ENCODE measurements around the gene DMC1. TPM values are rescaled to one million over a fixed set of nuclear protein-coding genes. Genes with fewer than 3 reads are reported as not detected.
A peak's percentile ranks its signal among the peaks of the same experiment; 100 is the strongest.

The DMC1 gene
- total RNA-seq, 2 experiments from 2014 or later: 12.3 to 12.5 TPM

- ChIA-PET CTCF (interaction anchor here (0.6 to 1.3 kb wide), 3 partner anchors 10 to 502 kb away, joined by 3 to 4 read pairs (median 3); no protein-coding TSS in a partner anchor), POLR2A (no interaction called here)
- H3K4me3 Mint-ChIP-seq: no peak overlapping the region
- H3K9me3 Mint-ChIP-seq: no peaks in the 10 kb centered on the region
- H3K36me3 Mint-ChIP-seq (ENCODE audit: low read depth): peaks cover 6% of the 10 kb centered on the region
- DNase-seq: no peak
- no peaks in the 10 kb centered on the region for H3K4me1 Mint-ChIP-seq
- no peak overlapping the region for H3K27ac Mint-ChIP-seq
- H3K27me3 Mint-ChIP-seq: no peaks in the 10 kb centered on the region
Measured at GRCh38 chr22:38554281-38554680, 15.7 kb downstream of the DMC1 start.

- ChIA-PET POLR2A (no interaction called here), CTCF (no interaction called here)
- Mint-ChIP-seq H3K4me1 (no peaks in the 10 kb centered on the region), H3K36me3 (ENCODE audit: low read depth) (peaks cover 11% of the 10 kb centered on the region), H3K27ac (no peak overlapping the region), H3K9me3 (peaks cover 4% of the 10 kb centered on the region), H3K4me3 (no peak overlapping the region), H3K27me3 (no peaks in the 10 kb centered on the region)
- DNase-seq: no peak
Measured at GRCh38 chr22:38549101-38549894, 20.7 kb downstream of the DMC1 start.

- DNase-seq: no peak
- ChIA-PET POLR2A (no interaction called here), CTCF (interaction anchor here (1.3 kb wide), 1 partner anchor 12 kb away, joined by 3 read pairs; no protein-coding TSS in a partner anchor)
- Mint-ChIP-seq H3K9me3 (peaks cover 13% of the 10 kb centered on the region), H3K4me3 (no peak overlapping the region), H3K27me3 (no peaks in the 10 kb centered on the region), H3K4me1 (no peaks in the 10 kb centered on the region), H3K27ac (no peak overlapping the region), H3K36me3 (ENCODE audit: low read depth) (peaks cover 23% of the 10 kb centered on the region)
Measured at GRCh38 chr22:38540701-38541100, 29.3 kb downstream of the DMC1 start.

- CTCF ChIA-PET: no interaction called here
- POLR2A ChIA-PET: interaction anchor here (0.6 to 0.7 kb wide), 2 partner anchors 11 to 18 kb away, joined by 3 to 6 read pairs; no protein-coding TSS in a partner anchor
- Mint-ChIP-seq H3K4me3 (peak overlapping the region; percentile 28), H3K27ac (peak overlapping the region; percentile 87), H3K4me1 (peaks cover 18% of the 10 kb centered on the region), H3K9me3 (no peaks in the 10 kb centered on the region), H3K27me3 (no peaks in the 10 kb centered on the region), H3K36me3 (ENCODE audit: low read depth) (peaks cover 10% of the 10 kb centered on the region)
- no peak for DNase-seq
Measured at GRCh38 chr22:38531251-38531938, 38.6 kb downstream of the DMC1 start.

- no peaks in the 10 kb centered on the region for H3K9me3 Mint-ChIP-seq
- H3K27ac Mint-ChIP-seq: no peak overlapping the region
- no peak for DNase-seq
- H3K4me1 Mint-ChIP-seq: peaks cover 2% of the 10 kb centered on the region
- ChIA-PET POLR2A (no interaction called here), CTCF (no interaction called here)
- no peak overlapping the region for H3K4me3 Mint-ChIP-seq
- no peaks in the 10 kb centered on the region for H3K27me3 Mint-ChIP-seq
- no peaks in the 10 kb centered on the region for H3K36me3 Mint-ChIP-seq (ENCODE audit: low read depth)
Measured at GRCh38 chr22:38524429-38524828, 45.6 kb downstream of the DMC1 start.

GRCh38 chr22:38523479-38523878, 46.5 kb downstream of the DMC1 start:
- H3K4me3 Mint-ChIP-seq: no peak overlapping the region
- peaks cover 2% of the 10 kb centered on the region for H3K4me1 Mint-ChIP-seq
- H3K27me3 Mint-ChIP-seq: no peaks in the 10 kb centered on the region
- no peaks in the 10 kb centered on the region for H3K36me3 Mint-ChIP-seq (ENCODE audit: low read depth)
- CTCF ChIA-PET: interaction anchor here (1.1 to 1.2 kb wide), 2 partner anchors 11 to 28 kb away, joined by 3 read pairs; no protein-coding TSS in a partner anchor
- H3K9me3 Mint-ChIP-seq: no peaks in the 10 kb centered on the region
- no peak for DNase-seq
- H3K27ac Mint-ChIP-seq: no peak overlapping the region
- POLR2A ChIA-PET: no interaction called here

GRCh38 chr22:38523029-38523428, 47.0 kb downstream of the DMC1 start:
- ChIA-PET POLR2A (no interaction called here), CTCF (interaction anchor here (1.1 to 1.2 kb wide), 2 partner anchors 11 to 29 kb away, joined by 3 read pairs; no protein-coding TSS in a partner anchor)
- Mint-ChIP-seq H3K4me1 (peaks cover 2% of the 10 kb centered on the region), H3K27me3 (no peaks in the 10 kb centered on the region), H3K9me3 (no peaks in the 10 kb centered on the region), H3K4me3 (no peak overlapping the region), H3K36me3 (ENCODE audit: low read depth) (no peaks in the 10 kb centered on the region), H3K27ac (no peak overlapping the region)
- no peak for DNase-seq

- ChIA-PET CTCF (no interaction called here), POLR2A (interaction anchor here (0.5 kb wide), 1 partner anchor 12 kb away, joined by 3 read pairs; no protein-coding TSS in a partner anchor)
- DNase-seq: no peak
- no peaks in the 10 kb centered on the region for H3K36me3 Mint-ChIP-seq (ENCODE audit: low read depth)
- H3K9me3 Mint-ChIP-seq: no peaks in the 10 kb centered on the region
- no peaks in the 10 kb centered on the region for H3K27me3 Mint-ChIP-seq
- H3K4me3 Mint-ChIP-seq: no peak overlapping the region
- H3K4me1 Mint-ChIP-seq: peaks cover 2% of the 10 kb centered on the region
- no peak overlapping the region for H3K27ac Mint-ChIP-seq
Measured at GRCh38 chr22:38519453-38520250, 50.3 kb downstream of the DMC1 start.

- Mint-ChIP-seq H3K4me1 (no peaks in the 10 kb centered on the region), H3K9me3 (no peaks in the 10 kb centered on the region), H3K4me3 (no peak overlapping the region), H3K27me3 (no peaks in the 10 kb centered on the region), H3K27ac (no peak overlapping the region), H3K36me3 (ENCODE audit: low read depth) (no peaks in the 10 kb centered on the region)
- POLR2A ChIA-PET: no interaction called here
- DNase-seq: no peak
- CTCF ChIA-PET: interaction anchor here (0.6 kb wide), 1 partner anchor 461 kb away, joined by 3 read pairs; no protein-coding TSS in a partner anchor
Measured at GRCh38 chr22:38518620-38519019, 51.4 kb downstream of the DMC1 start.

GRCh38 chr22:38513063-38513462, 56.9 kb downstream of the DMC1 start:
- POLR2A ChIA-PET: no interaction called here
- no peak overlapping the region for H3K4me3 Mint-ChIP-seq
- DNase-seq: peak; percentile 70
- no peaks in the 10 kb centered on the region for H3K27me3 Mint-ChIP-seq
- peak overlapping the region; percentile 67 for H3K27ac Mint-ChIP-seq
- CTCF ChIA-PET: interaction anchor here (0.8 kb wide), 1 partner anchor 10 kb away, joined by 3 read pairs; no protein-coding TSS in a partner anchor
- peaks cover 3% of the 10 kb centered on the region for H3K36me3 Mint-ChIP-seq (ENCODE audit: low read depth)
- no peaks in the 10 kb centered on the region for H3K9me3 Mint-ChIP-seq
- peaks cover 12% of the 10 kb centered on the region for H3K4me1 Mint-ChIP-seq

GRCh38 chr22:38510416-38510970, 59.5 kb downstream of the DMC1 start:
- POLR2A ChIA-PET: interaction anchor here (0.6 kb wide), 1 partner anchor 11 kb away, joined by 6 read pairs; no protein-coding TSS in a partner anchor
- CTCF ChIA-PET: interaction anchor here (1.2 kb wide), 1 partner anchor 11 kb away, joined by 4 read pairs; no protein-coding TSS in a partner anchor
- Mint-ChIP-seq H3K27ac (no peak overlapping the region), H3K36me3 (ENCODE audit: low read depth) (peaks cover 6% of the 10 kb centered on the region), H3K4me3 (no peak overlapping the region), H3K27me3 (no peaks in the 10 kb centered on the region), H3K9me3 (no peaks in the 10 kb centered on the region), H3K4me1 (peaks cover 22% of the 10 kb centered on the region)
- DNase-seq: no peak

Data from activated CD4-positive, alpha-beta T cell treated with anti-CD3 and anti-CD28 coated beads, Interleukin-2, amount 10 ng/mL, durations not matched to agents 7 days and 5 days (primary cell).